Heart right ventricle (tissue), 16 donors: Measurements from ENCODE around the gene CNPPD1. TPM values are rescaled to one million over a fixed set of nuclear protein-coding genes. Genes with fewer than 3 reads are reported as not detected.

Experiments used
- ATAC-seq, 8 donors: fragments of 200-7000 bp; cut with Tn5 transposase; one replicate each; pipeline ENCODE4 v1.9.1; 2020; ENCODE audit warnings: mild to moderate bottlenecking in 8 of 8, moderate library complexity in 8 of 8, moderate number of reproducible peaks in 1 of 8
- DNase-seq, 2 donors: peaks; one replicate each; pipeline ENCODE4 v3.0.0-alpha.2; 2020
- H3K27ac ChIP-seq, 10 donors: fragments of 200-600 bp; sonication (generic) in 2 of 10; one replicate each; pipeline versions ENCODE4 v1.5.0 to v1.8.0; 2020 to 2022; ENCODE audit warnings: mild to moderate bottlenecking in 3 of 10
- H3K27me3 ChIP-seq, 7 donors: fragments of 200-600 bp; one replicate each; pipeline ENCODE4 v1.8.0; 2021 to 2022; ENCODE audit warnings: mild to moderate bottlenecking in 2 of 7
- H3K36me3 ChIP-seq, 9 donors: fragments of 200-600 bp; sonication (generic) in 1 of 9; one replicate each; pipeline versions ENCODE4 v1.5.0 to v1.8.0; 2020 to 2022; ENCODE audit warnings: mild to moderate bottlenecking in 2 of 9
- H3K4me1 ChIP-seq, 9 donors: fragments of 200-600 bp; sonication (generic) in 1 of 9; one replicate each; pipeline versions ENCODE4 v1.5.0 to v1.8.0; 2020 to 2022; ENCODE audit warnings: mild to moderate bottlenecking in 4 of 9
- H3K4me3 ChIP-seq, 10 donors: fragments of 200-600 bp; sonication (generic) in 2 of 10; one replicate each; pipeline versions ENCODE4 v1.5.0 to v1.8.0; 2020 to 2022; ENCODE audit warnings: mild to moderate bottlenecking in 7 of 10, moderate library complexity in 2 of 10
- H3K9me3 ChIP-seq, 11 donors: fragments of 200-600 bp in 10 of 11; sonication (generic) in 2 of 11; one replicate each; pipeline versions ENCODE4 v1.5.0 to v1.8.0; 2013 to 2022; ENCODE audit warnings: mild to moderate bottlenecking in 2 of 11, control low read depth in 1 of 11, moderate library complexity in 1 of 11
- CTCF ChIP-seq, 9 donors: fragments of 200-600 bp; sonication (generic) in 2 of 9; IDR thresholded peaks; one replicate each; pipeline versions ENCODE4 v1.5.0 to v1.8.0; 2021 to 2022; ENCODE audit warnings: antibody characterized with exemption in 9 of 9, mild to moderate bottlenecking in 5 of 9, moderate library complexity in 1 of 9
- WGBS, 2 donors: extraction: QIAGEN DNeasy Blood & Tissue Kit; methylation state at CpG; one replicate each; pipeline ENCODE4 v1.1.7; 2013; ENCODE audit warnings: inconsistent platforms in 1 of 2; 5-methylcytosine and 5-hydroxymethylcytosine counted together
- intact Hi-C, 10 donors: fragments of 100-400 bp; cut with DNase I; formaldehyde crosslinking; loops; one replicate each; pipeline versions ENCODE4 v1.11.1 to v1.14.2; 2022
- polyA plus RNA-seq, 2 donors: library from polyadenylated mRNA; stranded (reverse); fragments of 200-250 nt; gene quantifications; one replicate each; pipeline ENCODE4 v1.2.3, GENCODE V29; 2013
- total RNA-seq, 10 donors: library from RNA; stranded (reverse); fragmentation: NEBNext Ultra II Directional in 3 of 10; extraction: Animal tissue kit (Norgen Biotek cat#: 25700) in 3 of 10; gene quantifications; one replicate each; pipeline versions ENCODE4 v1.2.1 to v1.2.4, GENCODE V29; 2021 to 2023
- donor health status: Arrhythmogenic right ventricular cardiomyopathy.
- donor health status: ischemic (EF 13 %, LVEDD 7.1; RV severe dilation, severe dysfunction).
- donor health status: healthy with polysubstance abuse.
- donor health status: DM: no; HTN: yes; CAD: no.
- donor health status: DM: no; HTN: no; CAD: no.
- donor health status: ischemic (EF 25% LVEDD 6.9; RV normal size, moderate dysfunction).
- donor health status: ischemic (EF 25% LVEDD 5.7; RV mildly dilated, moderate dysfunction).
- donor health status: healthy.
- donor health status: DM: yes; HTN: yes; CAD: no.
- donor health status: Ischemic cardiomyopathy.
- donor health status: ischemic (EF 35%, LVEDD 5.7; RV mildly dilated, moderate dysfunction).
- donor health status: nonischemic (EF 11% LVEDD 7.7; RV severe dilation, severe dysfunction).
- donor health status: DM: yes; HTN: yes; CAD: no.
- donor health status: PGD.
- donor health status: ischemic (EF 29% LVEDD 5.4; RV normal size, mild dysfunction).
- donor health status: nonischemic (EF 23%, LVEDD 6.1; RV moderate dilation, normal function).

The CNPPD1 gene
- total and polyA plus RNA-seq, 12 donors: 35.5 to 84.7 (median 63.6) TPM

DNA sequence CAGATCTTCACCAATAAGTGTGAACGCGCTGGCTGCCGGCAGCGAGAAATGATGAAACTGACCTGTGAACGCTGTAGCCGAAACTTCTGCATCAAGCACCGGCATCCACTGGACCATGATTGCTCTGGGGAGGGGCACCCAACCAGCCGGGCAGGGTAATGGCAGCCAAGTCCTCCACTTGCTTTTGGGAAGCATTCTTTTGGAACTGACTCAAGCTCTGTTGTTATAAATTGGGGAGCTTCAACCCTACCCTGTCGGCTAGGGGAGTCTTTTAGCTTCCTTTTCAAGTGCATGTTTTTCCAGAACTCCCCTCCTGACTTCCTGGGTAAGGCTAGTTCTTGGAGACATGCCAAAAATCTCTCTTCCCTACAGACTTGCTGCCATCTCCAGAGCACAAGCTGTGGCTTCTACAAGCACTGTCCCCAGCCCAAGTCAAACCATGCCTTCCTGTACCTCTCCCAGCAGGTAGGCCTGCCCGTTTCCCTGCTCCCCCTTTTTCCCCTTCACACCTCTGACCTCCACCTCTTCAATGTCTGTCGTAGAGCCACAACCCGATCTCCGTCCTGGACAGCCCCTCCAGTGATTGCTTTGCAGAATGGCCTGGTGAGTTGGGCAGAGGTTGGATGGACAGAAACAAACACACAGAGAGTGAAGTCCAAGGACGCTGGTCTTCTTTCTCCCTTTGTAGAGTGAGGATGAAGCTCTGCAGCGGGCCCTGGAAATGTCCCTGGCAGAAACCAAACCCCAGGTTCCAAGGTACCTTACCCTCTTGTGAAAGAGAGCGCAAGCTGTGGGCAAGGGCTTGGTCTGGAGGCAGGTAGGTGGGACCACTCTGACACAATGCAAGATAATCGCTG, 31.4 kb upstream of the CNPPD1 start:
- H3K4me3 ChIP-seq: peak overlapping the region in 4 of 10 donors; percentile 66 to 82 (median 75)
- 74 to 76% methylated on average over 17 of the region's 17 CpGs for WGBS, 2 donors
- ATAC-seq (no peak), DNase-seq (no peak)
- intact Hi-C loops: loop anchor here in 5 of 10 donors (2.0 to 5.0 kb wide), 5 partner anchors 31 to 71 kb away; partner anchors contain the start of genes CNPPD1 (in 2 of the 5), NHEJ1 (in 2 of the 5), DNAJB2 (in 1 of the 5) and SLC23A3 (in 1 of the 5)
- peaks cover 0 to 2% (median 0%) of the 10 kb centered on the region in 11 donors for H3K9me3 ChIP-seq
- TF ChIP-seq CTCF (IDR thresholded peaks at IDR 0.05): no peak
- no peaks in the 10 kb centered on the region for H3K27me3 ChIP-seq
- H3K27ac ChIP-seq: peak overlapping the region in 6 of 10 donors; percentile 92 to 98 (median 95)
- peaks cover 8 to 31% (median 20%) of the 10 kb centered on the region in 9 donors for H3K4me1 ChIP-seq
- H3K36me3 ChIP-seq: peaks cover 0 to 53% (median 17%) of the 10 kb centered on the region in 9 donors

DNA sequence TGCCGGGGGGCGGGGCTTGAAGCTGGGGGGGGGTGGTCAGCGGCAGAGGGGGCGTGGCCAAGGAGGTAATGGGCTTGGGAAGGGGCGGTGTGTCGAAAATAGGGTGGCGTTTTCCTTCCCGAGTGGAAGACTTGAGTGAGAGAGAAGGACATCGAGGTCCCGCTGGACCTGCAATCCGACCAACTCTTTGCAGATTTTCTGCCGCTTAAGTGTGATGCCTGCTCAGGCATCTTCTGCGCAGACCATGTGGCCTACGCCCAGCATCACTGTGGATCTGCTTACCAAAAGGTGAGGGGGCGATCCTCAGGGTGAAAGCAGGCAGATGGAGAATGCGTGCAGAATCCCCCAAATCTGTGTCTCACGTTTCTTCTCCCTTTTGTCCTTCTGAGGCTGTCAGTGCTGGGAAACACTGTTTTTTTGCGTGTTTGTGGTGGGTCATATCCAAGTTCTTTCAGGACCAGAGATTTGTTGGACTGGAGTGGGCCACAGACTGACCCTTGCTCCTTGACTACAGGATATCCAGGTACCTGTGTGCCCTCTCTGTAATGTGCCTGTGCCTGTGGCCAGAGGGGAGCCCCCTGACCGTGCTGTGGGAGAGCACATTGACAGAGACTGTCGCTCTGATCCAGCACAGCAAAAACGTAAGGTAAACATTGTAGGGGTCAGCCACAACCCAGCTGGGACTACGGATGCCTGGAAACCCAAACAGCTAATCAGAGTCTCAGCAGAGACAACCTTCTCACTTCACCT, 30.6 kb upstream of the CNPPD1 start:
- ATAC-seq (peak in 1 of 8 donors; percentile 2), DNase-seq (no peak)
- H3K4me3 ChIP-seq: peak overlapping the region; percentile 33 to 82 (median 70)
- H3K9me3 ChIP-seq: peaks cover 0 to 2% (median 0%) of the 10 kb centered on the region in 11 donors
- intact Hi-C loops: loop anchor here in 5 of 10 donors (2.0 to 5.0 kb wide), 5 partner anchors 31 to 71 kb away; partner anchors contain the start of genes CNPPD1 (in 2 of the 5), NHEJ1 (in 2 of the 5), DNAJB2 (in 1 of the 5) and SLC23A3 (in 1 of the 5)
- H3K36me3 ChIP-seq: peaks cover 0 to 45% (median 17%) of the 10 kb centered on the region in 9 donors
- WGBS, 2 donors: 17 to 18% methylated on average over 22 of the region's 22 CpGs
- H3K27me3 ChIP-seq: no peaks in the 10 kb centered on the region
- peaks cover 8 to 31% (median 20%) of the 10 kb centered on the region in 9 donors for H3K4me1 ChIP-seq
- no peak for TF ChIP-seq CTCF (IDR thresholded peaks at IDR 0.05)
- peak overlapping the region; percentile 80 to 99 (median 95) for H3K27ac ChIP-seq

- H3K36me3 ChIP-seq: peaks cover 0 to 40% (median 17%) of the 10 kb centered on the region in 9 donors
- WGBS, 2 donors: 0 to 1% methylated on average over 48 to 75 of the region's 76 CpGs
- peak within 1 kb of the TSS; percentile 80 to 99 (median 95) for H3K27ac ChIP-seq
- H3K9me3 ChIP-seq: peaks cover 0 to 2% (median 0%) of the 10 kb centered on the region in 11 donors
- peaks cover 8 to 30% (median 20%) of the 10 kb centered on the region in 9 donors for H3K4me1 ChIP-seq
- intact Hi-C loops: loop anchor here in 7 of 10 donors (1.0 to 5.0 kb wide), 9 partner anchors 12 to 72 kb away; partner anchors contain the start of genes CNPPD1 (in 2 of the 7), NHEJ1 (in 2 of the 7), ABCB6 (in 1 of the 7) and DNAJB2 (in 1 of the 7)
- ATAC-seq (peak; percentile 97 to 99 (median 98)), DNase-seq (peak; percentile 94 to 96)
- no peaks in the 10 kb centered on the region for H3K27me3 ChIP-seq
- TF ChIP-seq CTCF (IDR thresholded peaks at IDR 0.05): peak in 1 of 9 donors; percentile 7
- peak within 1 kb of the TSS; percentile 33 to 82 (median 70) for H3K4me3 ChIP-seq
These were observed 29.8 kb upstream of the CNPPD1 start, which contains the start of gene ZFAND2B for GRCh38 chr2:219206328-219207133. Gene ZFAND2B, plus strand, starts transcription at chr2:219206782. Its CDS starts 206 bp downstream, at chr2:219206988.
